Nephron progenitor cell (in vitro differentiated cells): ENCODE measurements around the gene MSI2.
"Not testable (repeated sequence)": the region's sequence is repeated elsewhere in the genome, so short reads cannot be mapped to it uniquely, and the experiment has no call there.

Source experiments
- DNase-seq: peaks from one replicate; pipeline ENCODE4 v3.0.0; 2021
- H3K27ac Mint-ChIP-seq: 2 replicates; pipeline ENCODE4 v1.8.0; 2021; ENCODE audit warnings: mild to moderate bottlenecking, moderate library complexity, mixed read lengths
- H3K27me3 Mint-ChIP-seq: 2 replicates; pipeline ENCODE4 v1.8.0; 2021; ENCODE audit warnings: mild to moderate bottlenecking, low read depth, mixed read lengths; ENCODE audit not compliant: poor library complexity
- H3K36me3 Mint-ChIP-seq: 2 replicates; pipeline ENCODE4 v1.8.0; 2021; ENCODE audit warnings: low read depth, mixed read lengths
- H3K4me1 Mint-ChIP-seq: 2 replicates; pipeline ENCODE4 v1.8.0; 2021; ENCODE audit warnings: mixed read lengths
- H3K4me3 Mint-ChIP-seq: 2 replicates; pipeline ENCODE4 v1.8.0; 2021; ENCODE audit warnings: mild to moderate bottlenecking, moderate library complexity, mixed read lengths
- H3K9me3 Mint-ChIP-seq: 2 replicates; pipeline ENCODE4 v1.8.0; 2021; ENCODE audit warnings: mild to moderate bottlenecking, moderate library complexity, mixed read lengths
- TF ChIP-seq, protein P1 (sequence below): fragments of 200-600 bp; sonication (generic); IDR thresholded peaks from 2 replicates; pipeline ENCODE4 v1.5.0; 2021; ENCODE audit warnings: antibody characterized with exemption

Gene MSI2

GRCh38 chr17:57213180-57213825 lies 43.0 kb upstream of the MSI2 start:
- Mint-ChIP-seq H3K4me3 (no peak overlapping the region), H3K27ac (no peak overlapping the region), H3K9me3 (peaks cover 27% of the 10 kb centered on the region), H3K36me3 (no peaks in the 10 kb centered on the region), H3K27me3 (no peaks in the 10 kb centered on the region), H3K4me1 (peaks cover 25% of the 10 kb centered on the region)
- TF ChIP-seq, protein P1, sequence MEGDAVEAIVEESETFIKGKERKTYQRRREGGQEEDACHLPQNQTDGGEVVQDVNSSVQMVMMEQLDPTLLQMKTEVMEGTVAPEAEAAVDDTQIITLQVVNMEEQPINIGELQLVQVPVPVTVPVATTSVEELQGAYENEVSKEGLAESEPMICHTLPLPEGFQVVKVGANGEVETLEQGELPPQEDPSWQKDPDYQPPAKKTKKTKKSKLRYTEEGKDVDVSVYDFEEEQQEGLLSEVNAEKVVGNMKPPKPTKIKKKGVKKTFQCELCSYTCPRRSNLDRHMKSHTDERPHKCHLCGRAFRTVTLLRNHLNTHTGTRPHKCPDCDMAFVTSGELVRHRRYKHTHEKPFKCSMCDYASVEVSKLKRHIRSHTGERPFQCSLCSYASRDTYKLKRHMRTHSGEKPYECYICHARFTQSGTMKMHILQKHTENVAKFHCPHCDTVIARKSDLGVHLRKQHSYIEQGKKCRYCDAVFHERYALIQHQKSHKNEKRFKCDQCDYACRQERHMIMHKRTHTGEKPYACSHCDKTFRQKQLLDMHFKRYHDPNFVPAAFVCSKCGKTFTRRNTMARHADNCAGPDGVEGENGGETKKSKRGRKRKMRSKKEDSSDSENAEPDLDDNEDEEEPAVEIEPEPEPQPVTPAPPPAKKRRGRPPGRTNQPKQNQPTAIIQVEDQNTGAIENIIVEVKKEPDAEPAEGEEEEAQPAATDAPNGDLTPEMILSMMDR: no peak
- no peak for DNase-seq

- Mint-ChIP-seq H3K27ac (no peak overlapping the region), H3K9me3 (peaks cover 18% of the 10 kb centered on the region), H3K4me1 (peaks cover 22% of the 10 kb centered on the region), H3K36me3 (no peaks in the 10 kb centered on the region), H3K4me3 (no peak overlapping the region), H3K27me3 (no peaks in the 10 kb centered on the region)
- DNase-seq: no peak
- TF ChIP-seq, protein P1: no peak
Measured at GRCh38 chr17:57215317-57215716, 41.0 kb upstream of the MSI2 start.

GRCh38 chr17:57221366-57222350 lies 34.7 kb upstream of the MSI2 start:
- peaks cover 48% of the 10 kb centered on the region for H3K9me3 Mint-ChIP-seq
- no peaks in the 10 kb centered on the region for H3K27me3 Mint-ChIP-seq
- peaks cover 13% of the 10 kb centered on the region for H3K36me3 Mint-ChIP-seq
- no peak for DNase-seq
- H3K27ac Mint-ChIP-seq: no peak overlapping the region
- H3K4me1 Mint-ChIP-seq: no peaks in the 10 kb centered on the region
- TF ChIP-seq, protein P1: no peak
- no peak overlapping the region for H3K4me3 Mint-ChIP-seq

- H3K4me1 Mint-ChIP-seq, H3K4me3 Mint-ChIP-seq, H3K27ac Mint-ChIP-seq, H3K27me3 Mint-ChIP-seq, DNase-seq: not testable (repeated sequence)
- Mint-ChIP-seq H3K36me3 (peaks cover 13% of the 10 kb centered on the region), H3K9me3 (peaks cover 45% of the 10 kb centered on the region)
Measured at GRCh38 chr17:57222422-57222821, 33.9 kb upstream of the MSI2 start.

GRCh38 chr17:57225127-57225526 lies 31.2 kb upstream of the MSI2 start:
- DNase-seq: no peak

GRCh38 chr17:57226793-57227192 lies 29.5 kb upstream of the MSI2 start:
- Mint-ChIP-seq H3K9me3 (peaks cover 30% of the 10 kb centered on the region), H3K4me3 (no peak overlapping the region), H3K27ac (no peak overlapping the region), H3K36me3 (peaks cover 4% of the 10 kb centered on the region), H3K27me3 (no peaks in the 10 kb centered on the region), H3K4me1 (peaks cover under 1% of the 10 kb centered on the region)
- no peak for DNase-seq
- TF ChIP-seq, protein P1: no peak

More at GRCh38 chr17:57225127-57225526, 31.2 kb upstream of the MSI2 start:
- Mint-ChIP-seq H3K4me3 (no peak overlapping the region), H3K36me3 (peaks cover 13% of the 10 kb centered on the region), H3K27ac (no peak overlapping the region), H3K9me3 (peaks cover 42% of the 10 kb centered on the region), H3K4me1 (no peaks in the 10 kb centered on the region), H3K27me3 (no peaks in the 10 kb centered on the region)
- TF ChIP-seq, protein P1: no peak
